H9 (cell line): ENCODE data around the gene NHSL2. TPM values are rescaled to one million over a fixed set of nuclear protein-coding genes. Genes with fewer than 3 reads are reported as not detected.
A peak's percentile ranks its signal among the peaks of the same experiment; 100 is the strongest.

ENCODE experiments used
- DNase-seq: peaks from one replicate; pipeline ENCODE4 v3.0.0-alpha.2; 2017
- H2AFZ ChIP-seq: one replicate; pipeline ENCODE4 v1.6.1; 2013; ENCODE audit warnings: mild to moderate bottlenecking, low read length, control low read depth, moderate library complexity
- H2AK5ac ChIP-seq: 2 replicates; pipeline ENCODE4 v1.6.1; 2013; ENCODE audit warnings: low read length, control low read depth, mixed read lengths; ENCODE audit not compliant: insufficient read length
- H2BK120ac ChIP-seq: one replicate; pipeline ENCODE4 v1.6.1; 2013; ENCODE audit warnings: low read depth, mild to moderate bottlenecking, low read length, control low read depth, inconsistent platforms; ENCODE audit not compliant: poor library complexity, severe bottlenecking
- H2BK12ac ChIP-seq: 2 replicates; pipeline ENCODE4 v1.6.1; 2013; ENCODE audit warnings: low read length, control low read depth, mixed read lengths, low read depth; ENCODE audit not compliant: insufficient read length
- H2BK15ac ChIP-seq: 2 replicates; pipeline ENCODE4 v1.6.1; 2013; ENCODE audit warnings: low read depth, low read length, control low read depth
- H2BK20ac ChIP-seq: one replicate; pipeline ENCODE4 v1.6.1; 2013; ENCODE audit warnings: low read depth, mild to moderate bottlenecking, low read length, control low read depth, inconsistent platforms; ENCODE audit not compliant: poor library complexity, severe bottlenecking
- H2BK5ac ChIP-seq: 2 replicates; pipeline ENCODE4 v1.6.1; 2013; ENCODE audit warnings: low read length, control low read depth, mixed read lengths; ENCODE audit not compliant: insufficient read length
- H3K14ac ChIP-seq: 2 replicates; pipeline ENCODE4 v1.6.1; 2013; ENCODE audit warnings: low read length, control low read depth; ENCODE audit not compliant: insufficient read depth
- H3K18ac ChIP-seq: 2 replicates; pipeline ENCODE4 v1.6.1; 2013; ENCODE audit warnings: low read depth, mild to moderate bottlenecking, mixed read lengths, low read length, control low read depth; ENCODE audit not compliant: insufficient read length
- H3K23ac ChIP-seq: 2 replicates; pipeline ENCODE4 v1.6.1; 2013; ENCODE audit warnings: low read length, control low read depth, mixed read lengths, low read depth; ENCODE audit not compliant: insufficient read length
- H3K23me2 ChIP-seq: 2 replicates; pipeline ENCODE4 v1.6.1; 2013; ENCODE audit warnings: low read depth, mild to moderate bottlenecking, mixed read lengths, low read length, control low read depth; ENCODE audit not compliant: insufficient read length, poor library complexity, severe bottlenecking
- H3K27ac ChIP-seq: 2 replicates; pipeline ENCODE4 v1.5.1; 2013; ENCODE audit warnings: low read length, control low read depth, mixed read lengths, low read depth; ENCODE audit not compliant: insufficient read length
- H3K27me3 ChIP-seq: 2 replicates; pipeline ENCODE4 v1.6.1; 2013; ENCODE audit warnings: low read length, control low read depth, inconsistent platforms; ENCODE audit not compliant: insufficient read depth
- H3K4ac ChIP-seq: 2 replicates; pipeline ENCODE4 v1.6.1; 2013; ENCODE audit warnings: low read depth, mild to moderate bottlenecking, control low read depth, inconsistent platforms, low read length, moderate library complexity
- H3K4me1 ChIP-seq: 2 replicates; pipeline ENCODE4 v1.6.1; 2013; ENCODE audit warnings: low read length, control low read depth, inconsistent platforms; ENCODE audit not compliant: insufficient read depth
- H3K4me2 ChIP-seq: 2 replicates; pipeline ENCODE4 v1.6.1; 2013; ENCODE audit warnings: low read length, control low read depth, mixed read lengths; ENCODE audit not compliant: insufficient read length, insufficient read depth
- H3K56ac ChIP-seq: 2 replicates; pipeline ENCODE4 v1.6.1; 2013; ENCODE audit warnings: low read depth, mild to moderate bottlenecking, mixed read lengths, low read length, control low read depth; ENCODE audit not compliant: insufficient read length
- H3K79me1 ChIP-seq: 2 replicates; pipeline ENCODE4 v1.6.1; 2013; ENCODE audit warnings: low read depth, mild to moderate bottlenecking, moderate library complexity, low read length, control low read depth, inconsistent platforms; ENCODE audit not compliant: insufficient read depth, poor library complexity, severe bottlenecking
- H3K79me2 ChIP-seq: 2 replicates; pipeline ENCODE4 v1.6.1; 2013; ENCODE audit warnings: low read length, control low read depth, inconsistent platforms; ENCODE audit not compliant: insufficient read depth
- H3K9ac ChIP-seq: 2 replicates; pipeline ENCODE4 v1.6.1; 2013; ENCODE audit warnings: low read length, control low read depth, mixed read lengths; ENCODE audit not compliant: insufficient read length; ENCODE audit errors: extremely low read depth
- H3K9me3 ChIP-seq: one replicate; pipeline ENCODE4 v1.6.1; 2013; ENCODE audit warnings: low read depth, low read length, inconsistent platforms; ENCODE audit not compliant: control insufficient read depth
- H3T11ph ChIP-seq: one replicate; pipeline ENCODE4 v1.6.1; 2013; ENCODE audit warnings: mild to moderate bottlenecking, low read length, control low read depth, inconsistent platforms
- H4K20me1 ChIP-seq: one replicate; pipeline ENCODE4 v1.6.1; 2013; ENCODE audit not compliant: control insufficient read depth, insufficient read length, insufficient read depth
- H4K5ac ChIP-seq: 2 replicates; pipeline ENCODE4 v1.6.1; 2013; ENCODE audit warnings: low read depth, mild to moderate bottlenecking, mixed read lengths, low read length, control low read depth; ENCODE audit not compliant: insufficient read length
- H4K8ac ChIP-seq: replicated peaks from 2 replicates; pipeline ENCODE4 v1.6.1; 2013; ENCODE audit warnings: low read length, control low read depth, mixed read lengths, low read depth; ENCODE audit not compliant: insufficient read length
- H4K91ac ChIP-seq: 2 replicates; pipeline ENCODE4 v1.6.1; 2013; ENCODE audit warnings: low read depth, mild to moderate bottlenecking, moderate library complexity, mixed read lengths, low read length, control low read depth; ENCODE audit not compliant: insufficient read length
- H3K27ac Mint-ChIP-seq, 3 experiments: 2 replicates in 2 of 3; 3 replicates in 1 of 3; pipeline ENCODE4 v1.8.0; 2020 to 2021; ENCODE audit warnings: mixed read lengths in 3 of 3, mild to moderate bottlenecking in 1 of 3, moderate library complexity in 1 of 3
- H3K27me3 Mint-ChIP-seq: 2 replicates; pipeline ENCODE4 v1.8.0; 2021; ENCODE audit warnings: low read depth, mild to moderate bottlenecking, moderate library complexity, mixed read lengths
- H3K36me3 Mint-ChIP-seq, 3 experiments: 2 replicates in 2 of 3; 3 replicates in 1 of 3; pipeline ENCODE4 v1.8.0; 2020 to 2021; ENCODE audit warnings: low read depth in 3 of 3, mixed read lengths in 3 of 3; ENCODE audit not compliant: insufficient read depth in 1 of 3
- H3K4me1 Mint-ChIP-seq, 2 experiments: 2 replicates each; pipeline ENCODE4 v1.8.0; 2020; ENCODE audit warnings: mixed read lengths in 2 of 2
- H3K4me3 Mint-ChIP-seq, 2 experiments: 2 replicates in 1 of 2; 3 replicates in 1 of 2; pipeline ENCODE4 v1.8.0; 2020 to 2021; ENCODE audit warnings: mild to moderate bottlenecking in 2 of 2, mixed read lengths in 2 of 2, moderate library complexity in 1 of 2
- H3K9me3 Mint-ChIP-seq, 2 experiments: 2 replicates in 1 of 2; 3 replicates in 1 of 2; pipeline ENCODE4 v1.8.0; 2020; ENCODE audit warnings: mild to moderate bottlenecking in 2 of 2, mixed read lengths in 2 of 2, moderate library complexity in 1 of 2
- CTCF ChIP-seq: fragments of 200-600 bp; sonication (generic); conservative IDR thresholded peaks from 3 replicates; pipeline ENCODE4 v1.8.0; 2021; ENCODE audit warnings: antibody characterized with exemption, mild to moderate bottlenecking
- WGBS: extraction: QIAGEN DNeasy Blood & Tissue Kit; methylation state at CpG from one replicate; pipeline ENCODE4 v1.1.7; 2013; ENCODE audit warnings: missing lambda C conversion rate, low lambda C conversion rate, mixed read lengths; ENCODE audit not compliant: insufficient read length; ENCODE audit errors: extremely low coverage; 5-methylcytosine and 5-hydroxymethylcytosine counted together
- total RNA-seq: library from RNA; stranded (reverse); gene quantifications from 2 replicates; pipeline ENCODE4 v1.2.1, GENCODE V29; 2021

NHSL2 gene
- total RNA-seq, 1 experiment from 2014 or later, result 6.4 TPM

GRCh38 chrX:72132456-72132855 is 221.8 kb downstream of the NHSL2 start:
- Mint-ChIP-seq H3K4me1 (peaks cover 9 to 11% of the 10 kb centered on the region in 2 experiments; a peak in 3 of 4 replicates), H3K27me3 (peaks cover 70% of the 10 kb centered on the region), H3K4me3 (peak overlapping the region; percentile 58 to 78; a peak in 2 of 5 replicates), H3K36me3 (peaks cover 28 to 36% (median 30%) of the 10 kb centered on the region in 3 experiments), H3K27ac (no peak overlapping the region), H3K9me3 (peaks cover 75 to 80% of the 10 kb centered on the region in 2 experiments)
- no peak overlapping the region for H3K9ac ChIP-seq
- H3K18ac ChIP-seq, result no peak overlapping the region
- no peak overlapping the region for H3K14ac ChIP-seq
- H2AFZ ChIP-seq, result no peak overlapping the region
- peaks cover 32% of the 10 kb centered on the region for H3K9me3 ChIP-seq
- H3K56ac ChIP-seq, result no peak overlapping the region
- H3K27me3 ChIP-seq, result peaks cover 13% of the 10 kb centered on the region; the same call in 1 of the 2 replicates
- TF ChIP-seq CTCF, result no peak
- H3T11ph ChIP-seq, result no peak overlapping the region
- no peak overlapping the region for H2BK12ac ChIP-seq
- H4K5ac ChIP-seq, result no peak overlapping the region
- H3K79me1 ChIP-seq, result no peaks in the 10 kb centered on the region
- H2BK15ac ChIP-seq, result no peak overlapping the region
- no peaks in the 10 kb centered on the region for H3K23me2 ChIP-seq
- H4K91ac ChIP-seq, result no peak overlapping the region
- no CpG with 5 or more reads among the region's 3 CpGs for WGBS
- H4K8ac ChIP-seq, result no peak overlapping the region
- no peak overlapping the region for H3K27ac ChIP-seq
- no peaks in the 10 kb centered on the region for H3K4me1 ChIP-seq
- no peaks in the 10 kb centered on the region for H4K20me1 ChIP-seq
- no peak overlapping the region for H2BK5ac ChIP-seq
- no peak overlapping the region for H2AK5ac ChIP-seq
- H2BK120ac ChIP-seq, result no peak overlapping the region
- no peaks in the 10 kb centered on the region for H3K79me2 ChIP-seq
- peak overlapping the region; percentile 73 for H3K4me2 ChIP-seq
- H3K23ac ChIP-seq, result no peak overlapping the region
- no peak overlapping the region for H2BK20ac ChIP-seq
- DNase-seq, result no peak
- no peak overlapping the region for H3K4ac ChIP-seq
